ENCODE measurements around the gene CLCN1.

CLCN1 gene

DNA sequence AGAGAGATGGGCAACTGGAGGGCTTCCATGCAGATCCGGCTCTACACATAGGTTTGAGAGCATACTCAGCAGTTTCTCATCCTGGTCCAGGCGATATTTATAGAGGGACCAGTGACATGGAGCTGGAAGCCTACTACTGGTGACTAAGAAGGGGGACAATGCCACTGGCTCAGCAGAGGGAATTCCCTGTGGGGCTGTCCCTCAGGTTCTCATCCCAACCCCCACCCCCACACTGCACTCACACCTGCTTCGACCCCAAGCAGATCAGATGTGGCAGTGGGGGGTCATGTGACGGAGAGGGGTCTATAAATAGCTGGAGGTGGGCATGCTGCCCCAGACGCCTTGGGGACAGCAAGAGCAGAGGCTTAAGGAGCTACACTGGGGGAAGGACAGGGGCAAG, at the start of gene CLCN1:
Gene CLCN1, plus strand, starts transcription at position 336 of the 400 bp plus-strand sequence. CDS start 102 bp downstream, outside the sequence.
- no peak within 1 kb of the TSS for H3K4me3 ChIP-seq (ENCODE audit: low read depth, low read length, poor library complexity, severe bottlenecking)
- no peaks in the 10 kb centered on the region for H3K4me1 ChIP-seq (ENCODE audit: insufficient read depth, low read length, severe bottlenecking)
- no peaks in the 10 kb centered on the region for H3K9me2 ChIP-seq (ENCODE audit: low read depth, low read length)
- no peak within 1 kb of the TSS for H3K27ac ChIP-seq (ENCODE audit: low read depth, low read length, poor library complexity, severe bottlenecking)
- no peaks in the 10 kb centered on the region for H4K20me1 ChIP-seq (ENCODE audit: insufficient read depth, low read length)
- H2AFZ ChIP-seq (ENCODE audit: low read length): no peak within 1 kb of the TSS
- H3K27me3 ChIP-seq (ENCODE audit: insufficient read depth, low read length): no peaks in the 10 kb centered on the region
- H3K9me3 ChIP-seq (ENCODE audit: low read length): no peaks in the 10 kb centered on the region
- H3K9ac ChIP-seq (ENCODE audit: low read length): no peak within 1 kb of the TSS
- no peaks in the 10 kb centered on the region for H3K79me2 ChIP-seq (ENCODE audit: insufficient read depth, low read length)
- H3K4me2 ChIP-seq (ENCODE audit: low read length): no peak within 1 kb of the TSS
- no peaks in the 10 kb centered on the region for H3F3A ChIP-seq (ENCODE audit: insufficient read depth, low read length)
- no peaks in the 10 kb centered on the region for H3K36me3 ChIP-seq (ENCODE audit: insufficient read depth, low read length)
- TF ChIP-seq EZH2 (IDR thresholded peaks at IDR 0.05; ENCODE audit: borderline replicate concordance, low read length): no peak
- TF ChIP-seq, protein P1, sequence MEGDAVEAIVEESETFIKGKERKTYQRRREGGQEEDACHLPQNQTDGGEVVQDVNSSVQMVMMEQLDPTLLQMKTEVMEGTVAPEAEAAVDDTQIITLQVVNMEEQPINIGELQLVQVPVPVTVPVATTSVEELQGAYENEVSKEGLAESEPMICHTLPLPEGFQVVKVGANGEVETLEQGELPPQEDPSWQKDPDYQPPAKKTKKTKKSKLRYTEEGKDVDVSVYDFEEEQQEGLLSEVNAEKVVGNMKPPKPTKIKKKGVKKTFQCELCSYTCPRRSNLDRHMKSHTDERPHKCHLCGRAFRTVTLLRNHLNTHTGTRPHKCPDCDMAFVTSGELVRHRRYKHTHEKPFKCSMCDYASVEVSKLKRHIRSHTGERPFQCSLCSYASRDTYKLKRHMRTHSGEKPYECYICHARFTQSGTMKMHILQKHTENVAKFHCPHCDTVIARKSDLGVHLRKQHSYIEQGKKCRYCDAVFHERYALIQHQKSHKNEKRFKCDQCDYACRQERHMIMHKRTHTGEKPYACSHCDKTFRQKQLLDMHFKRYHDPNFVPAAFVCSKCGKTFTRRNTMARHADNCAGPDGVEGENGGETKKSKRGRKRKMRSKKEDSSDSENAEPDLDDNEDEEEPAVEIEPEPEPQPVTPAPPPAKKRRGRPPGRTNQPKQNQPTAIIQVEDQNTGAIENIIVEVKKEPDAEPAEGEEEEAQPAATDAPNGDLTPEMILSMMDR (IDR thresholded peaks at IDR 0.05; ENCODE audit: low read length): no peak

DNA sequence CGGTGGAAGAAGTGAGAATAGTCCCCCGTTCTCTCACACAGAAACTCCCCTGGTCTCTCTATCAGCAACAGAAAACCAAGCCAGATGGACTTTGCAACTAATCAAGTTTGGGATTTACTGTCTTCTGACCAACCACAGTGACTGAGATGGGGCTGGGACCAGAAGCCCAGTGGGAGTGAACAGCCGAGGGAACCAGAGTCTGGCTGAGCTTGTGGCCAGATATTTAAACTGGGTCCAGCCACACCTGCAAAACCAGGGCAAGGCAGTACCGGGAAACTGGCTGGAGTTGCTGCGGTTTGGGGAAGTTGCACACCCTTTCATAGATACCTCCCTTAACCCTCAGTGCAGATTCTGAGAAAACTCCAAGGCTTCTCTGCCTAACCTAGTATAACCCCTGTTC, 46.7 kb upstream of the CLCN1 start:
- Histone ChIP-seq H3K4me1 (ENCODE audit: insufficient read depth, low read length, severe bottlenecking) (peaks cover 8% of the 10 kb centered on the region), H3K4me3 (ENCODE audit: low read depth, low read length, poor library complexity, severe bottlenecking) (no peak overlapping the region), H3K9me2 (ENCODE audit: low read depth, low read length) (no peaks in the 10 kb centered on the region), H3K9me3 (ENCODE audit: low read length) (no peaks in the 10 kb centered on the region), H4K20me1 (ENCODE audit: insufficient read depth, low read length) (no peaks in the 10 kb centered on the region), H3K4me2 (ENCODE audit: low read length) (no peak overlapping the region), H3K79me2 (ENCODE audit: insufficient read depth, low read length) (no peaks in the 10 kb centered on the region), H3F3A (ENCODE audit: insufficient read depth, low read length) (no peaks in the 10 kb centered on the region), H3K9ac (ENCODE audit: low read length) (no peak overlapping the region), H2AFZ (ENCODE audit: low read length) (no peak overlapping the region), H3K27ac (ENCODE audit: low read depth, low read length, poor library complexity, severe bottlenecking) (no peak overlapping the region), H3K27me3 (ENCODE audit: insufficient read depth, low read length) (no peaks in the 10 kb centered on the region), H3K36me3 (ENCODE audit: insufficient read depth, low read length) (peaks cover 50% of the 10 kb centered on the region)
- no peak for TF ChIP-seq EZH2 (IDR thresholded peaks at IDR 0.05; ENCODE audit: borderline replicate concordance, low read length)
- TF ChIP-seq, protein P1 (IDR thresholded peaks at IDR 0.05; ENCODE audit: low read length): no peak

DNA sequence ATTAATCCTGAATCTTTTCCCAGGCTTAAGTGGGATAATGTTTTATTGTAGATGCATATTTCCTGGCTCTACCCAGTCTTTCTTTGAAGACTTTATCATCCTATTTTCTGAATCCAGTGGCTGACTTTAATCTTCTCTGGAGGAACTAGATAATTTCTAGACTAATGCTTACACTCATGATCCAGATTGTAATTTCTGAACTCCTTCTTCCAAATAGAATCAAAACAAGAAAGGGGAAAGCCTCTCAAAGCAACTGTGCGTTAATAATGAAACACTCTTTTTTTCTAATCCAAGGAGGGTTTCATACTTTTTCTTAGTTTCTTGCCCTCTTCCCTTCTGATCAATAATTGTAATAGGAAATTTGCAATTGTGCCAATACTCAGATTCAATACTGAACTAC, 44.7 kb upstream of the CLCN1 start:
- Histone ChIP-seq H3K27ac (ENCODE audit: low read depth, low read length, poor library complexity, severe bottlenecking) (no peak overlapping the region), H3K4me2 (ENCODE audit: low read length) (no peak overlapping the region), H3K9me3 (ENCODE audit: low read length) (no peaks in the 10 kb centered on the region), H3K4me3 (ENCODE audit: low read depth, low read length, poor library complexity, severe bottlenecking) (no peak overlapping the region), H3F3A (ENCODE audit: insufficient read depth, low read length) (no peaks in the 10 kb centered on the region), H3K79me2 (ENCODE audit: insufficient read depth, low read length) (no peaks in the 10 kb centered on the region), H3K4me1 (ENCODE audit: insufficient read depth, low read length, severe bottlenecking) (no peaks in the 10 kb centered on the region), H3K27me3 (ENCODE audit: insufficient read depth, low read length) (no peaks in the 10 kb centered on the region), H3K9ac (ENCODE audit: low read length) (no peak overlapping the region), H3K9me2 (ENCODE audit: low read depth, low read length) (no peaks in the 10 kb centered on the region), H2AFZ (ENCODE audit: low read length) (no peak overlapping the region), H3K36me3 (ENCODE audit: insufficient read depth, low read length) (peaks cover 38% of the 10 kb centered on the region), H4K20me1 (ENCODE audit: insufficient read depth, low read length) (no peaks in the 10 kb centered on the region)
- TF ChIP-seq, protein P1 (IDR thresholded peaks at IDR 0.05; ENCODE audit: low read length): no peak
- TF ChIP-seq EZH2 (IDR thresholded peaks at IDR 0.05; ENCODE audit: borderline replicate concordance, low read length): no peak
